NCI-H2227 (cell line): Measurements from ENCODE around the gene ZNF511.

Experiments used
- DNase-seq: peaks from one replicate; lab custom pipeline; 2025; ENCODE audit not compliant: unreplicated experiment; lab: John Stamatoyannopoulos, UW

ZNF511 gene

GRCh38 chr10:133274751-133275683 is 33.7 kb upstream of the ZNF511 start:
- DNase-seq = no peak

- DNase-seq = no peak
Measured at GRCh38 chr10:133275684-133276092, 33.0 kb upstream of the ZNF511 start.

GRCh38 chr10:133276100-133276434 is 32.6 kb upstream of the ZNF511 start:
- DNase-seq = no peak

- no peak for DNase-seq
Measured at GRCh38 chr10:133276435-133277201, 32.1 kb upstream of the ZNF511 start, which contains the start of gene ADAM8. ADAM8 (minus strand) TSS chr10:133276868; CDS start chr10:133276817, 51 bp downstream.

GRCh38 chr10:133277277-133277992 is 31.3 kb upstream of the ZNF511 start:
- no peak for DNase-seq

- DNase-seq = no peak
Measured at GRCh38 chr10:133277993-133278576, 30.6 kb upstream of the ZNF511 start.

GRCh38 chr10:133278577-133279265 is 30.0 kb upstream of the ZNF511 start:
- no peak for DNase-seq

GRCh38 chr10:133279326-133280226 is 29.1 kb upstream of the ZNF511 start:
- DNase-seq = no peak

GRCh38 chr10:133280391-133281059 is 28.2 kb upstream of the ZNF511 start:
- no peak for DNase-seq

GRCh38 chr10:133281084-133281483 is 27.6 kb upstream of the ZNF511 start:
- DNase-seq = no peak

GRCh38 chr10:133281628-133282372 is 26.9 kb upstream of the ZNF511 start:
- DNase-seq = no peak

GRCh38 chr10:133282846-133283390 is 25.8 kb upstream of the ZNF511 start:
- DNase-seq = no peak

GRCh38 chr10:133283931-133284330 is 24.8 kb upstream of the ZNF511 start:
- DNase-seq = no peak

- DNase-seq = no peak
Measured at GRCh38 chr10:133285217-133285616, 23.5 kb upstream of the ZNF511 start.

GRCh38 chr10:133286366-133286765 is 22.3 kb upstream of the ZNF511 start:
- DNase-seq = no peak

- DNase-seq = no peak
Measured at GRCh38 chr10:133287832-133288500, 20.7 kb upstream of the ZNF511 start.

GRCh38 chr10:133289761-133290160 is 19.0 kb upstream of the ZNF511 start:
- no peak for DNase-seq
